Kidney (tissue), 14 donors: ENCODE results near the gene OR8J3. TPM values are rescaled to one million over a fixed set of nuclear protein-coding genes. Genes with fewer than 3 reads are reported as not detected.
A peak's percentile ranks its signal among the peaks of the same experiment; 100 is the strongest.

ENCODE experiments used
- DNase-seq, 5 donors: peaks; one replicate each; pipeline ENCODE4 v3.0.0-alpha.2; 2013 to 2020
- FAIRE-seq: peaks from 2 replicates; lab custom pipeline; 2012; peaks lifted over from hg19 to GRCh38; lab: Jason Lieb, UNC
- H3K27ac ChIP-seq, 2 donors: one replicate each; pipeline ENCODE4 v1.7.0; 2013; ENCODE audit warnings: low read depth in 2 of 2, low read length in 2 of 2, inconsistent platforms in 1 of 2
- H3K27me3 ChIP-seq: one replicate; pipeline ENCODE4 v1.7.1; 2013; ENCODE audit warnings: low read length, inconsistent platforms; ENCODE audit not compliant: control insufficient read depth, insufficient read depth
- H3K36me3 ChIP-seq, 3 donors: one replicate each; pipeline versions ENCODE4 v1.7.0 to v1.7.1; 2013; ENCODE audit warnings: low read length in 3 of 3, control low read depth in 1 of 3, inconsistent platforms in 1 of 3; ENCODE audit not compliant: insufficient read depth in 3 of 3, control insufficient read depth in 2 of 3
- H3K4me1 ChIP-seq, 3 donors: one replicate each; pipeline versions ENCODE4 v1.7.0 to v1.7.1; 2013; ENCODE audit warnings: low read length in 3 of 3, inconsistent platforms in 1 of 3, low read depth in 1 of 3; ENCODE audit not compliant: control insufficient read depth in 2 of 3, insufficient read depth in 2 of 3
- H3K4me3 ChIP-seq, 3 donors: one replicate each; pipeline versions ENCODE4 v1.7.0 to v1.8.1; 2013; ENCODE audit warnings: low read length in 3 of 3, control low read depth in 1 of 3, inconsistent platforms in 1 of 3
- H3K9ac ChIP-seq, 3 donors: one replicate each; pipeline versions ENCODE4 v1.7.0 to v1.7.1; 2013; ENCODE audit warnings: low read length in 3 of 3, control low read depth in 1 of 3, inconsistent platforms in 1 of 3
- H3K9me3 ChIP-seq, 3 donors: one replicate each; pipeline versions ENCODE4 v1.7.0 to v1.7.1; 2013; ENCODE audit warnings: low read length in 3 of 3, control low read depth in 1 of 3, inconsistent platforms in 1 of 3; ENCODE audit not compliant: control insufficient read depth in 2 of 3, insufficient read depth in 1 of 3
- intact Hi-C: fragments of 100-400 bp; cut with DNase I; formaldehyde crosslinking; loops from one replicate; pipeline ENCODE4 v1.11.1; 2022
- polyA plus RNA-seq: library from polyadenylated mRNA; stranded (reverse); fragments of 350-450 nt; fragmentation: Illumina TruSeq; extraction: RNeasy Lipid Tissue Mini Kit (QIAGEN cat#74804); gene quantifications from one replicate; pipeline ENCODE4 v1.2.3, GENCODE V29; 2014; ENCODE audit warnings: low read depth, low replicate concordance; ENCODE audit not compliant: insufficient read depth
- total RNA-seq: library from RNA; stranded (reverse); fragmentation: NEBNext Ultra II Directional; extraction: Animal tissue kit (Norgen Biotek cat#: 25700); gene quantifications from one replicate; pipeline ENCODE4 v1.2.1, GENCODE V29; 2021
- TF ChIP-seq, protein P1 (sequence below): IDR thresholded peaks from 3 replicates; pipeline ENCODE4 v1.5.1; 2012; ENCODE audit warnings: mild to moderate bottlenecking, moderate library complexity, borderline replicate concordance; ENCODE audit not compliant: insufficient read depth; ENCODE audit errors: extremely low read depth
- donor health status: control.
- donor health status: control.
- donor health status: control.
- donor health status: control.
- donor health status: control.
- donor health status: DM: yes; HTN: yes; CAD: no.
- donor health status: Normal renal cell carcinoma (clear cell type).

OR8J3 gene
- total and polyA plus RNA-seq, 2 donors from 2014 or later = not detected

DNA sequence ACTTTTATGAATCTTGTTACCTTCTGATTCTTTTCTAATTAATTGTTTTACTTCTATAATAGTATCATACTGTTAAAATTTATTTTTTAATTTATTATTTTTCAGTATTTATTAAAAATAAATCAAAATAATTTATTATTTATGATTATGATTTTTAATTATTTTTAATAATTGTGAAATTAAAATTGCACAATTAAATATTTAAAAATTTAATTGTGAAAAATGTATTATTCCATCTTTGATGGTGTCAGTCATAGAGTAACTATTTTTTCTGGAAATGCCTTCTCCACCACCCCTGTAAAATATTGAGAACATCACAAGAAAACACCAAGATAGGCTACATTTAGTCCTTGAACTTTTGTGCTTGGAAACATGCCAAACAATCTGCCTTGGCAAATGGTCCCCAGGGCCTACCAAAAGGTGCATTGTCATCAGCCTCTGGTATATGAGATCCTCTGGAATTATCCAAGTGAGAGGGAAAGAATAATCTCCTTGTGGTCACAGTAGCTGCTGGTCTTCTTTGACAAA lies 36.7 kb downstream of the OR8J3 start, which contains the start of gene OR8H2:
Gene OR8H2, plus strand, starts transcription at position 478 of the 528 bp plus-strand sequence. CDS start 1,356 bp downstream, outside the sequence.
- DNase-seq (no peak), FAIRE-seq (peak; percentile 97)
- Histone ChIP-seq H3K9me3 (peaks cover 0 to 2% (median 0%) of the 10 kb centered on the region in 3 donors), H3K4me3 (no peak within 1 kb of the TSS), H3K27ac (no peak within 1 kb of the TSS), H3K36me3 (no peaks in the 10 kb centered on the region), H3K9ac (no peak within 1 kb of the TSS), H3K4me1 (no peaks in the 10 kb centered on the region), H3K27me3 (no peaks in the 10 kb centered on the region)
- TF ChIP-seq, protein P1, sequence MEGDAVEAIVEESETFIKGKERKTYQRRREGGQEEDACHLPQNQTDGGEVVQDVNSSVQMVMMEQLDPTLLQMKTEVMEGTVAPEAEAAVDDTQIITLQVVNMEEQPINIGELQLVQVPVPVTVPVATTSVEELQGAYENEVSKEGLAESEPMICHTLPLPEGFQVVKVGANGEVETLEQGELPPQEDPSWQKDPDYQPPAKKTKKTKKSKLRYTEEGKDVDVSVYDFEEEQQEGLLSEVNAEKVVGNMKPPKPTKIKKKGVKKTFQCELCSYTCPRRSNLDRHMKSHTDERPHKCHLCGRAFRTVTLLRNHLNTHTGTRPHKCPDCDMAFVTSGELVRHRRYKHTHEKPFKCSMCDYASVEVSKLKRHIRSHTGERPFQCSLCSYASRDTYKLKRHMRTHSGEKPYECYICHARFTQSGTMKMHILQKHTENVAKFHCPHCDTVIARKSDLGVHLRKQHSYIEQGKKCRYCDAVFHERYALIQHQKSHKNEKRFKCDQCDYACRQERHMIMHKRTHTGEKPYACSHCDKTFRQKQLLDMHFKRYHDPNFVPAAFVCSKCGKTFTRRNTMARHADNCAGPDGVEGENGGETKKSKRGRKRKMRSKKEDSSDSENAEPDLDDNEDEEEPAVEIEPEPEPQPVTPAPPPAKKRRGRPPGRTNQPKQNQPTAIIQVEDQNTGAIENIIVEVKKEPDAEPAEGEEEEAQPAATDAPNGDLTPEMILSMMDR = no peak
- intact Hi-C loops = no loop called here

DNA sequence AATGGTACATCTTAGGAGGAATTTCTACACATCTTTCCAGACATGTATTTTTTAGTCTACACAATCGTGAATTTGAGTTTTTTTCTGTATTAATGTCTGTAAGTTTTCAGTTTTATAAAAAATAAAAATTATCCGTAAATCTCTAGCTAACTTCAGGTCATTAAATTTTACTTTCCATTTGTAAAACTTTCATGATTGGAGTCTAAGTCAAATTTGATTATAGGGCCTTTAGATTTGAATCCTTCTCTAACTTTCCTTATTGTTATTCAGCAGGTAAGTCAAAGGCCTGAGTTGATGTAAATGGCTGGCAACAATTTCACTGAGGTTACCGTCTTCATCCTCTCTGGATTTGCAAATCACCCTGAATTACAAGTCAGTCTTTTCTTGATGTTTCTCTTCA lies 47.0 kb downstream of the OR8J3 start, which contains the start of gene OR8I2:
Gene OR8I2, plus strand, starts transcription at position 301 of the 400 bp plus-strand sequence. Its CDS starts 0 bp downstream, at position 301.
- H3K27ac ChIP-seq = no peak within 1 kb of the TSS
- FAIRE-seq = no peak

DNA sequence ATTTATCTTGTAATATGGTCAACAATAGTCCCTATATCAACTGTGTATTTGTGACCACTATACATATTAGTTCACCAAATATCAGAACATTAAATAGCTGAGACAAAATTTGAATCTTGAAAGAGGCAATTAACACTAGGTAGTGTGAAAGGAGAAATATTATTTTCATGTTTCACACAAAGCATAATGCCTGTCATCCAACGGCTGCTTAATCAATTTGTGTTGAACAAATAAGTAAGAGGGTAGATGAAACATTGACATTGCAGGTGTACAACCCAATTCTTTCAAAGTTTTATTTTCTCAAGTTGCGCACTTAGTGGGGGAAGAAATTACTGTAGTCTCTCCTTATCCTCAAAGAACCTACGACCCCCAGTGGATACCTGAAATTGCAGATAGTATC lies 50.3 kb downstream of the OR8J3 start:
- intact Hi-C loops = no loop called here
- no peak overlapping the region for H3K27ac ChIP-seq
- no peaks in the 10 kb centered on the region for H3K27me3 ChIP-seq
- DNase-seq = no peak
- no peak overlapping the region for H3K4me3 ChIP-seq
- no peak for FAIRE-seq
- no peak overlapping the region for H3K9ac ChIP-seq
- H3K9me3 ChIP-seq = no peaks in the 10 kb centered on the region
- H3K36me3 ChIP-seq = no peaks in the 10 kb centered on the region
- TF ChIP-seq, protein P1 = no peak
- H3K4me1 ChIP-seq = no peaks in the 10 kb centered on the region

More for the DNA sequence above, 47.0 kb downstream of the OR8J3 start, which contains the start of gene OR8I2:
- no peak within 1 kb of the TSS for H3K4me3 ChIP-seq
- no peaks in the 10 kb centered on the region for H3K9me3 ChIP-seq
- H3K9ac ChIP-seq = no peak within 1 kb of the TSS
- no peaks in the 10 kb centered on the region for H3K36me3 ChIP-seq
- DNase-seq = no peak
- intact Hi-C loops = no loop called here
- no peaks in the 10 kb centered on the region for H3K27me3 ChIP-seq
- no peaks in the 10 kb centered on the region for H3K4me1 ChIP-seq
- TF ChIP-seq, protein P1 = no peak

Other genes starting within 250 kb of the OR8J3 start
- gene OR5W2, start 225.6 kb downstream of the OR8J3 start, total RNA-seq = not detected
- gene OR5W2, start 225.6 kb downstream of the OR8J3 start, polyA plus RNA-seq = not detected
- gene OR5I1, start 203.8 kb downstream of the OR8J3 start, total RNA-seq = not detected
- not detected for gene OR5I1, start 203.8 kb downstream of the OR8J3 start, polyA plus RNA-seq
- gene OR10AG1, start 170.3 kb downstream of the OR8J3 start, total RNA-seq = not detected
- gene OR10AG1, start 170.3 kb downstream of the OR8J3 start, polyA plus RNA-seq = not detected
- gene OR5F1, start 145.6 kb downstream of the OR8J3 start, total RNA-seq = not detected
- gene OR5F1, start 145.6 kb downstream of the OR8J3 start, polyA plus RNA-seq = not detected
- not detected for gene OR5AS1, start 112.5 kb downstream of the OR8J3 start, total RNA-seq
- gene OR5AS1, start 112.5 kb downstream of the OR8J3 start, polyA plus RNA-seq = not detected
- not detected for gene OR8I2, start 46.9 kb downstream of the OR8J3 start, total RNA-seq
- not detected for gene OR8I2, start 46.9 kb downstream of the OR8J3 start, polyA plus RNA-seq
- not detected for gene OR8H2, start 36.5 kb downstream of the OR8J3 start, total RNA-seq
- gene OR8H2, start 36.5 kb downstream of the OR8J3 start, polyA plus RNA-seq = not detected
- not detected for gene OR8H3, start 17.8 kb downstream of the OR8J3 start, total RNA-seq
- gene OR8H3, start 17.8 kb downstream of the OR8J3 start, polyA plus RNA-seq = not detected
- gene OR8K5, start 20.1 kb upstream of the OR8J3 start, total RNA-seq = not detected
- not detected for gene OR8K5, start 20.1 kb upstream of the OR8J3 start, polyA plus RNA-seq
- gene OR5J2, start 36.4 kb upstream of the OR8J3 start, total RNA-seq = not detected
- not detected for gene OR5J2, start 36.4 kb upstream of the OR8J3 start, polyA plus RNA-seq
- not detected for gene OR5T2, start 94.1 kb upstream of the OR8J3 start, total RNA-seq
- not detected for gene OR5T2, start 94.1 kb upstream of the OR8J3 start, polyA plus RNA-seq
- not detected for gene OR5T3, start 112.1 kb upstream of the OR8J3 start, total RNA-seq
- gene OR5T3, start 112.1 kb upstream of the OR8J3 start, polyA plus RNA-seq = not detected
- gene OR5T1, start 134.0 kb upstream of the OR8J3 start, total RNA-seq = not detected
- not detected for gene OR5T1, start 134.0 kb upstream of the OR8J3 start, polyA plus RNA-seq
- not detected for gene OR8H1, start 152.1 kb upstream of the OR8J3 start, total RNA-seq
- gene OR8H1, start 152.1 kb upstream of the OR8J3 start, polyA plus RNA-seq = not detected
- gene OR8K3, start 174.9 kb upstream of the OR8J3 start, total RNA-seq = not detected
- not detected for gene OR8K3, start 174.9 kb upstream of the OR8J3 start, polyA plus RNA-seq
- not detected for gene OR8K1, start 205.8 kb upstream of the OR8J3 start, total RNA-seq
- not detected for gene OR8K1, start 205.8 kb upstream of the OR8J3 start, polyA plus RNA-seq
- not detected for gene OR8J1, start 214.1 kb upstream of the OR8J3 start, total RNA-seq
- gene OR8J1, start 214.1 kb upstream of the OR8J3 start, polyA plus RNA-seq = not detected
- gene OR8U1, start 235.4 kb upstream of the OR8J3 start, total RNA-seq = not detected
- gene OR8U1, start 235.4 kb upstream of the OR8J3 start, polyA plus RNA-seq = not detected